ENCODE results near the gene OSBPL6. TPM values are rescaled to one million over a fixed set of nuclear protein-coding genes. Genes with fewer than 3 reads are reported as not detected.

Gene OSBPL6
- total RNA-seq, 1 experiment from 2014 or later = 2.3 TPM

GRCh38 chr2:178361588-178361987 lies 167.3 kb downstream of the OSBPL6 start:
- TF ChIP-seq CTCF (IDR thresholded peaks at IDR 0.05; ENCODE audit: unreplicated experiment) = no peak
- H3K4me1 Mint-ChIP-seq (ENCODE audit: low read depth, unreplicated experiment) = no peaks in the 10 kb centered on the region
- H3K9me3 Mint-ChIP-seq (ENCODE audit: low read depth, unreplicated experiment) = no peaks in the 10 kb centered on the region
- no peak overlapping the region for H3K4me3 Mint-ChIP-seq (ENCODE audit: low read depth, unreplicated experiment)
- no peaks in the 10 kb centered on the region for H3K27me3 Mint-ChIP-seq (ENCODE audit: unreplicated experiment)
- CTCF ChIA-PET = no interaction called here
- intact Hi-C loops (cut with micrococcal nuclease; ENCODE audit: unreplicated experiment) = no loop called here
- H3K36me3 Mint-ChIP-seq (ENCODE audit: insufficient read depth, unreplicated experiment) = no peaks in the 10 kb centered on the region
- no peak for DNase-seq
- no TSS peak for BruUV-seq (replicated peaks)
- no peak overlapping the region for H3K27ac Mint-ChIP-seq (ENCODE audit: unreplicated experiment)

GRCh38 chr2:178363252-178363651 lies 168.9 kb downstream of the OSBPL6 start:
- no TSS peak for BruUV-seq (replicated peaks)
- Mint-ChIP-seq H3K9me3 (ENCODE audit: low read depth, unreplicated experiment) (no peaks in the 10 kb centered on the region), H3K36me3 (ENCODE audit: insufficient read depth, unreplicated experiment) (no peaks in the 10 kb centered on the region), H3K4me1 (ENCODE audit: low read depth, unreplicated experiment) (no peaks in the 10 kb centered on the region), H3K27ac (ENCODE audit: unreplicated experiment) (no peak overlapping the region), H3K4me3 (ENCODE audit: low read depth, unreplicated experiment) (no peak overlapping the region), H3K27me3 (ENCODE audit: unreplicated experiment) (no peaks in the 10 kb centered on the region)
- CTCF ChIA-PET = no interaction called here
- peak; percentile 48 for DNase-seq
- TF ChIP-seq CTCF (IDR thresholded peaks at IDR 0.05; ENCODE audit: unreplicated experiment) = no peak
- intact Hi-C loops (cut with micrococcal nuclease; ENCODE audit: unreplicated experiment) = no loop called here

- no peaks in the 10 kb centered on the region for H3K36me3 Mint-ChIP-seq (ENCODE audit: insufficient read depth, unreplicated experiment)
- DNase-seq = no peak
- TF ChIP-seq CTCF (IDR thresholded peaks at IDR 0.05; ENCODE audit: unreplicated experiment) = no peak
- H3K27ac Mint-ChIP-seq (ENCODE audit: unreplicated experiment) = no peak overlapping the region
- BruUV-seq (replicated peaks) = no TSS peak
- intact Hi-C loops (cut with micrococcal nuclease; ENCODE audit: unreplicated experiment) = no loop called here
- H3K4me1 Mint-ChIP-seq (ENCODE audit: low read depth, unreplicated experiment) = no peaks in the 10 kb centered on the region
- no peaks in the 10 kb centered on the region for H3K9me3 Mint-ChIP-seq (ENCODE audit: low read depth, unreplicated experiment)
- H3K4me3 Mint-ChIP-seq (ENCODE audit: low read depth, unreplicated experiment) = no peak overlapping the region
- H3K27me3 Mint-ChIP-seq (ENCODE audit: unreplicated experiment) = no peaks in the 10 kb centered on the region
- CTCF ChIA-PET = no interaction called here
Measured at GRCh38 chr2:178365116-178365515, 170.8 kb downstream of the OSBPL6 start.

GRCh38 chr2:178366412-178366811 lies 172.1 kb downstream of the OSBPL6 start:
- no peaks in the 10 kb centered on the region for H3K9me3 Mint-ChIP-seq (ENCODE audit: low read depth, unreplicated experiment)
- no peaks in the 10 kb centered on the region for H3K27me3 Mint-ChIP-seq (ENCODE audit: unreplicated experiment)
- no peak overlapping the region for H3K27ac Mint-ChIP-seq (ENCODE audit: unreplicated experiment)
- TF ChIP-seq CTCF (IDR thresholded peaks at IDR 0.05; ENCODE audit: unreplicated experiment) = no peak
- CTCF ChIA-PET = no interaction called here
- no TSS peak for BruUV-seq (replicated peaks)
- H3K4me1 Mint-ChIP-seq (ENCODE audit: low read depth, unreplicated experiment) = no peaks in the 10 kb centered on the region
- no peak overlapping the region for H3K4me3 Mint-ChIP-seq (ENCODE audit: low read depth, unreplicated experiment)
- intact Hi-C loops (cut with micrococcal nuclease; ENCODE audit: unreplicated experiment) = no loop called here
- DNase-seq = no peak
- no peaks in the 10 kb centered on the region for H3K36me3 Mint-ChIP-seq (ENCODE audit: insufficient read depth, unreplicated experiment)

- no peak for TF ChIP-seq CTCF (IDR thresholded peaks at IDR 0.05; ENCODE audit: unreplicated experiment)
- DNase-seq = no peak
- Mint-ChIP-seq H3K9me3 (ENCODE audit: low read depth, unreplicated experiment) (no peaks in the 10 kb centered on the region), H3K36me3 (ENCODE audit: insufficient read depth, unreplicated experiment) (no peaks in the 10 kb centered on the region), H3K4me3 (ENCODE audit: low read depth, unreplicated experiment) (no peak overlapping the region), H3K4me1 (ENCODE audit: low read depth, unreplicated experiment) (no peaks in the 10 kb centered on the region), H3K27ac (ENCODE audit: unreplicated experiment) (no peak overlapping the region), H3K27me3 (ENCODE audit: unreplicated experiment) (no peaks in the 10 kb centered on the region)
- BruUV-seq (replicated peaks) = no TSS peak
- intact Hi-C loops (cut with micrococcal nuclease; ENCODE audit: unreplicated experiment) = no loop called here
- CTCF ChIA-PET = no interaction called here
Measured at GRCh38 chr2:178367344-178367743, 173.0 kb downstream of the OSBPL6 start.

All from Calu3 (cell line).